HG03135 (cell line): ENCODE results near the gene MDC1.
"Not testable (repeated sequence)": the region's sequence is repeated elsewhere in the genome, so short reads cannot be mapped to it uniquely, and the experiment has no call there.

Experiments
- ATAC-seq: cut with Tn5 transposase; IDR thresholded peaks from one replicate; pipeline ENCODE4 v1.9.1; 2021; ENCODE audit warnings: mild to moderate bottlenecking, moderate library complexity; ENCODE audit not compliant: unreplicated experiment

MDC1 gene

GRCh38 chr6:30717129-30717844, at the start of gene MDC1:
TSS of gene MDC1 (minus strand) at chr6:30717281. CDS start at chr6:30715175, 2,106 bp downstream.
- peak; percentile 73 for ATAC-seq

DNA sequence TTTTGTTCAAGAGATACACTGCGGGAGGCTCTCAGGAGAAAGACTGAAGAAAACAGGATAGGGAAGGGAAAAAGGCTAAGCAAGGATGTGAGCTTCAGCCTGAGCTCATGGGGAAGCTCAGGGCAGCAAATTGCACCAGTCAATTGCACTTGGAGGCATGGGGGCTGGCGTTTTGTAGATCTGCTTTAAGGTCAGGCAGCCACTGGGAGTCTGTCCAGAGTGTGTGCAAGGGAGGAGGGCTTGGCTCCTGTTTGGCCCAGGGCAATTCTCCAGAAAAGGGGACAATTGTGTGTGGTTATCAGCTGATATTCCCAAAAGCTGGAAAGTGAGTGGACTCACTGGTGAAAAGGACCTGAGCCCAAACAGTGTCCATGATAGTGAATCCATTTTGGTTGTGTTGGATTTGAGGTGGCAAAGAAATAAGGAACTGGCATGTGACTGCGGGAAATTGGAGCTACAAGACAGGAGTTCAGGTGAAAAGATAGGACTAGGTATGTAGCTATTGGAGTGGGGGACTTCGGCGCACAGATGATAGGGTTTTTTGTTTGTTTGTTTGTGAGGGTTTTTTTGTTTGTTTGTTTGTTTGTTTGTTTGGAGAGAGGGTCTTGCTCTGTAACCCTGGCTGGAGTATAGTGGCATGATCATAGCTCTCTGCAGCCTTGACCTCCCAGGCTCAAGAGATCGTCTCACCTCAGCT, 49.5 kb upstream of the MDC1 start:
- no peak for ATAC-seq

DNA sequence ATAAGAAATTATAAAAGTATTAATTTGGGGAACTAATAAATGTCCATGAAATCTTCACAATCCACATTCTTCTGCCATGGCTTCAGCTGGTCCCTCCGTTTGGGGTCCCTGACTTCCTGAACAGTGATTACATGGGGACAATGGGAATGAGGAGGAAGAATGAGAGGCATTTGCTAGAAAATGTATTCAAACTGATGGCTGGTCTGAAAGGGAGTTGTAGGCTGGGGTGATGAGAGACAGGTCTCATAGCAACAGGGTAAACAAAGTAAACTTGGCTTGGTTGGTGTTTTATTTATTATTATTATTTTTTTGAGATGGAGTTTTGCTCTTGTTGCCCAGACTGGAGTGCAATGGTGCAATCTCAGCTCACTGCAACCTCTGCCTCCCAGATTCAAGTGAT, 48.4 kb upstream of the MDC1 start:
- not testable (repeated sequence) for ATAC-seq

- ATAC-seq: not testable (repeated sequence)
These were observed 47.5 kb upstream of the MDC1 start for GRCh38 chr6:30764490-30765043.

- ATAC-seq: no peak
These were observed 46.8 kb upstream of the MDC1 start for GRCh38 chr6:30763618-30764489.

- no peak for ATAC-seq
These were observed 46.1 kb upstream of the MDC1 start for GRCh38 chr6:30763155-30763617.

GRCh38 chr6:30761791-30762429, 44.8 kb upstream of the MDC1 start:
- ATAC-seq: no peak

- ATAC-seq: no peak
These were observed 43.5 kb upstream of the MDC1 start for GRCh38 chr6:30760549-30760948.

DNA sequence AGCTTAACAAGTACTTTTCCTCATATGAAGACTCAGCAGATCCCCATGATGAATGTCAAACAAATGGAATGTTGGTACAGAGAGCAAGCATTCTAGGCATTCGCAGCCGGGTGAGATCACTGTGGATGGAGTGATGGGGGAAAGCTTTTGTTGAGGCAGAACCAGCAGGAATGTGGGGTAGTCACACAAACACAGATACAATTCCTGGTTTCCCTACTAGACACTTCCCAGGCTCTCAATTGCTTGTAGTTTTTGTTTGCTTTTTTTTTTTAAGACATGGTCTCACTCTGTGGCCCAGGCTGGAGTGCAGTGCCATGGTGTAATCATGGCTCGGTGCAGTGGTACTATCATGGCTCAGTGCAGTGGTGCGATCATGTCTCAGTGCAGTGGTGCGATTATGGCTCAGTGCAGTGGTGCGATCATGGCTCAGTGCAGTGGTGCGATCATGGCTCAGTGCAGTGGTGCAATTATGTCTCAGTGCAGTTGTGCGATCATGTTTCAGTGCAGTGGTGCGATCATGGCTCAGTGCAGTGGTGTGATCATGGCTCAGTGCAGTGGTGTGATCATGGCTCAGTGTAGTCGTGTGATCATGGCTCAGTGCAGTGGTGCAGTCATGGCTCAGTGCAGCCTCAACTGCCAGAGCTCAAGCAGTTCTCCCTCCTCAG, 42.6 kb upstream of the MDC1 start:
- no peak for ATAC-seq

GRCh38 chr6:30757261-30757904, 40.3 kb upstream of the MDC1 start:
- no peak for ATAC-seq

- not testable (repeated sequence) for ATAC-seq
These were observed 39.4 kb upstream of the MDC1 start for GRCh38 chr6:30756405-30757003.

DNA sequence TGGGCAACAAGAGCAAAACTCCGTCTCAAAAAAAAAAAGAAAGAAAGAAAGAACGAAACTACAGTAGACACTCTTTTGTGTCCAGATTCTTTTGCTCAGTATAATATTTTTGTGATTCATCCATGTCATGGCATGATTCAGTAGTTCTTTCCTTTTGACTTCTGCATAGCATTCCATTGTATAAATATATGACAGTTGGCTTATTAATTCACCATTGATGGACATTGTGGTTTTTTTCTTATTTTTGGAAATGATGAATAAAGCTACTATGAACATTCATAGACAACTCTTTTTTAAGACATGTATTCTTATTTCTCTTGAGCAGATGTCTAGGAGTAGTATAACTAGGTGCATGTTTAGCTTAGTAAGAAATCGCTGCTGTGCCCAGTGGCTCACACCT, 37.5 kb upstream of the MDC1 start:
- no peak for ATAC-seq

GRCh38 chr6:30752157-30752927, 35.3 kb upstream of the MDC1 start:
- no peak for ATAC-seq

DNA sequence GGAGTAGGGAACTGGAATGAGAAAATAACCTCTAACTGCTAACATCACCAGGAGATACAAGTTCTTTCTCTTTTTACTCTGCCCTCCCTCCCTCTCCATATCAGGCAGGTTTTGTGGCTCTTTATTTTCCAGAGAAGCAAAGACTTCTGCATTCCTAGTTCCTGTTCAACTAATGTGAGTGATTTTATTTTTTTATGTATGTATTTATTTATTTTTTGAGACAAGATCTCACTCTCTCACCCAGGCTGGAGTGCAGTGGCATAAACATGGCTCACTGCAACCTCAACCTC, 33.2 kb upstream of the MDC1 start:
- ATAC-seq: no peak

DNA sequence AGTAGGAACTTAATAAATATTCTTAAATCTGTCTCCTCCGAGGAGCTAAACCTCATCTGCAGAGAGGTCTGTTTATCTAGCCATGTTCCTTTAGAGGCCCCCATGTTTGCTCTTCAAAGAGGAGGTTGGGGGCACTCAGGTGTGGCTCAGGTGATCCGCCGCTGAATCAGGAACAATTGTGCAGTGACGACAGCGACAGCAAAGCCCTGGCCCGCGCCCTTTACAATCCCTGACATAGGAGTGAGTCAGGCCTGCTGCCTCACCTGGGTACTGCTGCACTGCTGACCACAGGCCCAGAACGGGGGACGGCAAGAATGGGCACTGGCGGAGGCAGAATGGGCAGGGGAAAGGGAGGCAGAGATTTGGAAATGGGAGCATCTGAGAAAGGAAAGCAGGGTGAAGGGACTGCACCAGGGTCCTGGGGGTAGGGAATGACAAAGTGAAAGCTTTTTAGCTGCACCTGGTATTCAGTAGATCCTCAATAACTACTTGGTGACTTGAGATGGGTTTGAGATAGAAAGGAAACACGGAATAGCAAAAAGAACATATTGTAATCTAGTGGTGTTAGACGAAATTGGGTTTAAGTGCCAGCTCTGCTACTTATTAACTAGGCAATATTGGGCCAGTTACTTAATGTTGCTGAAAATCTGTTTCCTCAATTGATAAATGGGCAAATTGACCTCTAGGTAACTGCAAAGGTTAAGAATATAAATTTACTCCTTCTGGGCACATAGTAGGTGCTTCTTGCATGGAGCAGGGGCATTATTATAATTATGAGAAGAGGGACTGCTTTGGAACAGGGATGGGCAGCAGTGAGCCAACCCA, 32.7 kb upstream of the MDC1 start:
- no peak for ATAC-seq

GRCh38 chr6:30748851-30749540, 31.9 kb upstream of the MDC1 start:
- no peak for ATAC-seq
